ENCODE data around the gene RABGEF1. TPM values are rescaled to one million over a fixed set of nuclear protein-coding genes. Genes with fewer than 3 reads are reported as not detected.
"Not testable (repeated sequence)": the region's sequence is repeated elsewhere in the genome, so short reads cannot be mapped to it uniquely, and the experiment has no call there.

Gene RABGEF1
- total and polyA plus RNA-seq, 2 donors: 22.9 to 30.1 TPM

DNA sequence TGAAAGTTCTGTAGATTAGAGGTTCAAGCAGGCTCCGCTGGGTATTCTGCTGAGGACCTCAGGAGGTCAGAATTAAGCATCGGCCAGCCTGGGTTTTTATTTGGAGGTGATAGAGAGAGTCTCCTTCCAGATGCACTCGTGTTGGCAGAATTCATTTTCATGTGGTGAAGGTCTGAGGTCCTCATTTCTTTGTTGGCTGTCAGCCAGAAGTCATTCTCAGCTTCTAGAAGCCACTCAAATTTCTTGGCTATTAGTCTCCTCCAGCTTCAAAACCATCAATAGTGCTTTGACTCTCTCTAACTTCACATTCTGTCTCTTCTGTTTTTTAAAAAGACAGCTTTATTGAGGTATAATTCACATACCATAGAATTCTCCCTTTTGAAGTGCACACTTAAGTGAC, 22.6 kb downstream of the RABGEF1 start:
- not testable (repeated sequence) for DNase-seq (ENCODE audit: extremely low spot score); H3K4me3 ChIP-seq (ENCODE audit: low read depth, low read length); H3K36me3 ChIP-seq (ENCODE audit: insufficient read depth); H3K27ac ChIP-seq (ENCODE audit: low read depth); H3K4me1 ChIP-seq (ENCODE audit: insufficient read depth)
- 94% methylated on average over 3 of the region's 3 CpGs for WGBS

DNA sequence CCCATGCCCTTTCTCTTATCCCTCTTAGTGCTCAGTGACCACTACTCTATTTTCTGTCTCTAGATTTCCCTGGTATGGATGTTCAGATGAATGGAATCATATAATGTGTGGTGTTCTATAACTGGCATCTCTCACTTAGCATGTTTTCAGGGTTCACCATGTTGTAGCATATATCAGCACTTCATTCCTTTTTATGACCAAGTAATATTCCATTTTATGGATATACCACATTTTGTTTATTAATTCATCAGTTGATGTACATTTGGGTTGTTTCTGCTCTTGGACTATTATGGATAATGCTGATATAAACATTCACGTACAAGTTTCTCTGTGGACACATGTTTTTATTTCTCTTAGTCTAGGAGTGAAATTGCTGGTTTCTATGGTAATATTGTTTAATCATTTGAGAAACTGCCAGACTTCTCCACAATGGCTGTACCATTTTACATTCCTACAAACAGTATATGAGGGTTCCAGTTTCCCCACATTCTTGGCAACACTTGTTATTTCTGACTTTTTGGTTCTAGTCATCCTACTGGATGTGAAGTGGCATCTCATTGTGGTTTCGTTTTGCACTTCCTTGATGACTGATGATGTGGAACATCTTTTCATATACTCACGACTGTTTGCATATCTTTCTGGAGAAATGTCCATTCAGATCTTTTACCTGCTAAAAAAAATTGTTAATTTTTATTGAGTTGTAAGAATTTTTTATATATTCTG, 23.3 kb downstream of the RABGEF1 start:
- not testable (repeated sequence) for H3K36me3 ChIP-seq (ENCODE audit: insufficient read depth); H3K27ac ChIP-seq (ENCODE audit: low read depth); DNase-seq (ENCODE audit: extremely low spot score); H3K4me1 ChIP-seq (ENCODE audit: insufficient read depth); H3K4me3 ChIP-seq (ENCODE audit: low read depth, low read length)
- WGBS: 84% methylated on average over 3 of the region's 3 CpGs

DNA sequence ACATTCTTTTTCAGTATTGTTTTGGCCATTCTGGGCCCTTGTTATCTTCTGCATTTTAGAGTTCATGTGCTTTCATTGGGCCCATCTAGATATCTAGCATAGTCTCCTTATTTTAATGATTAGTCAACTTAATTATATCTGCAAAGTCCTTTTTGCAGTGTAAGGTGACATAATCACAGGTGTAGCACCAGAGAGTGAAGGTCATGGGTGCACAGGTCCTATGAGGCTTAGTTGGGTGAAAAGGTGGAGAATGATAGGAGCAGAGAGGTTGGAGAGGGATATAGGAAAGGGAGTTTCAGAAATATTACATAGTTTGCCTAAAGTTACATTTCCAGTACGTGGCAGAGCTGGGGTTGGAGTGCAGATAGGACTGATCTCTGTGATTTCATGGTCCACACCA, 24.4 kb downstream of the RABGEF1 start:
- not testable (repeated sequence) for H3K27ac ChIP-seq (ENCODE audit: low read depth)

DNA sequence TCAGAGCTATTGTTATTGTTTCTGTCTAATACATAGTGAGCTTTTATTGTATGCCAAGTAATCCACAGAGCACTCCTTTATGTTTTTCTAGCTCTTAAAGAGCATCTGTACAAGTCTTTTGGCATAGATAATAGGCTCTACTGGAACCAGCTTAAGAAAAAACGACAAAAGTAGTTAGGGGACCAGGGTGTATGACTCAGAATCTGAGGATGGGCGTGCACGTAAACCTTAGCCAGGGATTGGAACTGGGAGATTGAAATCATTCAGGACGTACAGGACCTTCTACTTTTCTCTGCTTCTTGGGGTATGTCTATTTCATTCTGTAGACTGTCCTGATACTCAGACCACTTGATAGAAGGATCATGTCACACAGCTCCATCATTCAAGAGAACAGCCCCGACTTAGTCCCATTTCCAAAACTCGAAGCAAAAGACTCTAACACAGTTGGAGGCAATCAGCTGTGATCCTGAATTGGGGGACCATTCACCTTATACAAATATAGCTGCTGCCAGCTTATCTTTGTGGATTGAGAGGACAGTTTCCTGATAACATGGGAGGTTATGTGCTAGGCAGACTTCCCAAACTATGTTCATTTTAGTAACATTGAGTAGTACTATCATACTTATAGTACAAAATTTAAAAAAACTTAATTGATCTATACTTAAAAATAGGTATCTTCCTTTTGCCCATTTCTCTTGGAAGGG, 24.9 kb downstream of the RABGEF1 start:
- 41% methylated on average over 5 of the region's 6 CpGs for WGBS
- H3K27ac ChIP-seq (ENCODE audit: low read depth); DNase-seq (ENCODE audit: extremely low spot score); H3K4me1 ChIP-seq (ENCODE audit: insufficient read depth); H3K4me3 ChIP-seq (ENCODE audit: low read depth, low read length); H3K36me3 ChIP-seq (ENCODE audit: insufficient read depth): not testable (repeated sequence)

More for the DNA sequence above, 24.4 kb downstream of the RABGEF1 start:
- DNase-seq (ENCODE audit: extremely low spot score); H3K4me3 ChIP-seq (ENCODE audit: low read depth, low read length); H3K36me3 ChIP-seq (ENCODE audit: insufficient read depth); H3K4me1 ChIP-seq (ENCODE audit: insufficient read depth): not testable (repeated sequence)
- WGBS: no CpG with 5 or more reads among the region's 1 CpG

DNA sequence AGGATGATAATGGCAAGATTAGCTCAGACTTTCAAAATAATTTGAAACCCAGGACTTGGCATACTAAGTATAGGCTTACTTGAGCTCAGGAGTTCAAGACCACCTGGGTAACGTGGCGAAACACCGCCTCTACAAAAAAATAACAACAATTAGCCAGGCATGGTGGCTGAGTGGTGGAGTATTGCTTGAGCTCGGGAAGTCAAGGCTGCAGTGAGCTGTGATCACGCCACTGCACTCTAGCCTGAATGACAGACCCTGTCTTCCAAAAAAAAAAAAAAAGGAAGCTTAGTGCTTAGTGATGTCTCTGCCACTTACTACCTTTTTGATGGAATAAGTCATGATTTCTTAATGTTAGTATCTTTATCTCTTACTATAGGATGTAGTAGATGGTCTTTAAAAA, 25.5 kb downstream of the RABGEF1 start:
- WGBS: 96% methylated on average over 5 of the region's 5 CpGs
- H3K4me3 ChIP-seq (ENCODE audit: low read depth, low read length): no peak overlapping the region
- no peak overlapping the region for H3K27ac ChIP-seq (ENCODE audit: low read depth)
- DNase-seq (ENCODE audit: extremely low spot score): no peak
- no peaks in the 10 kb centered on the region for H3K4me1 ChIP-seq (ENCODE audit: insufficient read depth)
- no peaks in the 10 kb centered on the region for H3K36me3 ChIP-seq (ENCODE audit: insufficient read depth)

DNA sequence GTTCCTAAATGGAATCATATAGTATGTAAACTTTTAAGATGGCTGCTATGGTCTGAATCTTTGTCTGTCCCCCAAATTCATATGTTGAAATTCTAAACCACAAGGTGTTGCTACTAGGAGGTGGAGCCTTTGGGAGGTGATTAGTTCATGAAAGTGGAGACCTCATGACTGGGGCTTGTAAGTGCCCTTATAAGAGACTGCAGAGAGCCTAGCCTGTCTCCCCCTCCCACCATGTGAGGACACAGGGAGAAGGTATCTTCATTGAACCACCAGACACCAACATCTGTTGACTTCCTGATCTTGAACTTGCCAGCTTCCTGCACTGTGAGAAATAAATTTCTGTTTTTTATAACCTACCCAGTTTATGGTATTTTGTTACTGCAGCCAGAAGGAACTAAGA, 27.0 kb downstream of the RABGEF1 start:
- not testable (repeated sequence) for H3K27ac ChIP-seq (ENCODE audit: low read depth); H3K4me3 ChIP-seq (ENCODE audit: low read depth, low read length); H3K36me3 ChIP-seq (ENCODE audit: insufficient read depth); H3K4me1 ChIP-seq (ENCODE audit: insufficient read depth); DNase-seq (ENCODE audit: extremely low spot score)

DNA sequence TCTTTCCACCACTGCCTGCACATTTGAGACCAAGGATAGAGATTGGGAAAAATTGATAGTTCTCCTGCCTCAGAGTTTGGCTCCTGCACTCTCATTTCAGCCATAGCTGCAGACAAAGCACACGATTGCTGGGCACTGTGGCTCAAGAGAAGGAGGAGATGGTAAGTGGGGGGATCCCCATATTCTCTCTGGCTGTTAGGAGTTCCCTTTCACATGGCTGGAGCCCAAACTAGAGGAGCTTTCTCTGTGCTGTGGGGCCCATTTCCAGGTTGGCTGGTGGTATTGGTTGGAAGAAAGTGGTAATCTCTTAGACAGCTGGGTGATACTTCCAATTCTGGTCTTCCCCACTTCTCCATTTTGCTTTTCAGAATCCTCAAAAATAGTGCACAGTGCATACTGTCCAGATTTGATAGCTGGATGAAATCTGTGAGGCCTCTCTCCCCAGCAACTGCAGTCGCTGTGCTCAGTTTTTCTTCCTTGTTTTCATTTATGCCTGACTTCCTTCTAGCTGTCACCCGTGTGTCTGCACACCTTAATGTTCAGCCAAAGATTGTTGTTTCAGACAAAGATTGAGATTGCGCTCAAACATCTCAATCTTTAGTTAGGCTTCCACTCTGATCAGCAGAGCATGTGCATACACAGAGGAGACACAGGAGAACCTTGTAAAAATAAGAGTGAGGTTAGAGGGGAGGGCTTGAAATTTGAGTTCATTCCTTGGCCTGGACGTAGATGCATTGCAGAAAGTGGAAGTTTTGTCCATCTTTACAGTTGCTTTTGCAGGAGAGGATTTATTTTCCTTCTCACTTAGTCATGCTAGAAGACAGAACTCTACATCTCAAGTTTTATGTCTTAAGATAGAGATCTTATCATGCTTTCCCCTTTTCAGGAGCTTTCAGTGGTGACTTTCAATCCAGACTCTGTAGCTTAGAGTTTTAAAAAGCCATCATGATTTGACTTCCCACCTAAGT, 28.6 kb downstream of the RABGEF1 start:
- 56% methylated on average over 5 of the region's 5 CpGs for WGBS
- no peak overlapping the region for H3K27ac ChIP-seq (ENCODE audit: low read depth)
- H3K4me1 ChIP-seq (ENCODE audit: insufficient read depth): no peaks in the 10 kb centered on the region
- H3K4me3 ChIP-seq (ENCODE audit: low read depth, low read length): no peak overlapping the region
- no peak for DNase-seq (ENCODE audit: extremely low spot score)
- no peaks in the 10 kb centered on the region for H3K36me3 ChIP-seq (ENCODE audit: insufficient read depth)

DNA sequence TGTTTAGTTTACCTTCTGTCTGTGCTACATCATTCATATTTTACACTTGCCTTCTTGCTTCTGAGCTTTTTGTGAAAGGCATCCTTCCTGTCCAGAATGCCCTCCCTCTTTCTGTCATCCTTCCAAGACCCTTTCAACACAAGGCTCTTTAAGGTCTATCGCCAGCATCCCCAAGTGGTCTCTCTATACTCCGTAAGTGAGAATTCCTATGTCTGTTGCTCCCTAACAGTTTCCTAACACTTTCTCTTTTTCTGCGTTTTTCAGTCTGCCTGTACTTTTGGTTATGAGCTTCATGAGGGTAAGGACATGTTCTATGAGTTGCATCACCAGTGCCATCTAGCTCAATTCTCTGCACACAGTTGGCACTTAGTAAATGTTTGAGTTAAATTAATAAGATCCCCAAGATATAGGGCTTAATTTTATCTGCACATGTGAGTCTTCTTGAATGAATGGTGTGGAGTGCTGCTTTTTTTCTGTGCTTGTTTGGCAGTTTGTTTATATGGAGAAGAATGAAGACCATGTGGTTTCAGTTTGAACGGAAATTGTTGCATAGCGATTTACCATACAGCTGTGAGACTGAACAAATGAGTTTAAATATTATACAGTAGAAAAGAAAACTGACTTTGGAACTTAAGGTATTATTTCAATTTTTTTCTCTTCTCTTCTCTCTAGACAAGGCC, 29.4 kb downstream of the RABGEF1 start:
- DNase-seq (ENCODE audit: extremely low spot score): no peak
- H3K4me3 ChIP-seq (ENCODE audit: low read depth, low read length): no peak overlapping the region
- H3K4me1 ChIP-seq (ENCODE audit: insufficient read depth): no peaks in the 10 kb centered on the region
- no peak overlapping the region for H3K27ac ChIP-seq (ENCODE audit: low read depth)
- WGBS: 26% methylated on average over 5 of the region's 5 CpGs
- no peaks in the 10 kb centered on the region for H3K36me3 ChIP-seq (ENCODE audit: insufficient read depth)

DNA sequence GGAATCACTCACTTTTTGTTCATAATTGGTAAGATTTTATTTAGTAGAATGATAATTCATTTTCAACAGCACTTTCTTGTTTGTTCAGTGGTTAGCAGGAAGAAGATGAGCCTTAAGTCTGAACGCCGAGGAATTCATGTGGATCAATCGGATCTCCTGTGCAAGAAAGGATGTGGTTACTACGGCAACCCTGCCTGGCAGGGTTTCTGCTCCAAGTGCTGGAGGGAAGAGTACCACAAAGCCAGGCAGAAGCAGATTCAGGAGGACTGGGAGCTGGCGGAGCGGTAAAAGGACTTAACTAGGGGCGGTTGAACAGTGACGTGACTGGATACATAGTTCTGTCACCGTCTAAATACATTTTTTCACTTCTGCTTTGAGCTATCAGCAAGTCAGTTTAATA, 31.3 kb downstream of the RABGEF1 start:
- WGBS: 93% methylated on average over 9 of the region's 9 CpGs
- peaks cover 2% of the 10 kb centered on the region for H3K36me3 ChIP-seq (ENCODE audit: insufficient read depth)
- no peaks in the 10 kb centered on the region for H3K4me1 ChIP-seq (ENCODE audit: insufficient read depth)
- no peak for DNase-seq (ENCODE audit: extremely low spot score)
- H3K4me3 ChIP-seq (ENCODE audit: low read depth, low read length): no peak overlapping the region
- H3K27ac ChIP-seq (ENCODE audit: low read depth): no peak overlapping the region

DNA sequence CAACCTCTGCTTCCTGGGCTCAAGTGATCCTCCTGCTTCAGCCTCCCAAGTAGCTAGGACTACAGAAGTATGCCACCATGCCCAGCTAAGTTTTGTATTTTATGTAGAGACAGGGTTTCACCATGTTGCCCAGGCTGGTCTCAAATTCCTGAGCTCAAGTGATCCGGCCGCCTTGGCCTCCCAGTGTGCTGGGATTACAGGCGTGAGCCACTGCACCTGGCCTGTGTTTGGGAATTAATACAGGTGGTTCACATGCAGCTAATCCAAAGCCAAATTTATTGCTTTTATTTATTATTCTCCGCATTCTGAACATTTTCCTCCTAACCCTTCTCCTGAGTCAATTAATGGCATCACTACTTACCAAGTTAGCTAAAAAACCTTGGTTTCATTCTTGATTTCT, 33.2 kb downstream of the RABGEF1 start:
- 92% methylated on average over 4 of the region's 4 CpGs for WGBS
- H3K4me1 ChIP-seq (ENCODE audit: insufficient read depth); H3K36me3 ChIP-seq (ENCODE audit: insufficient read depth); H3K4me3 ChIP-seq (ENCODE audit: low read depth, low read length); DNase-seq (ENCODE audit: extremely low spot score); H3K27ac ChIP-seq (ENCODE audit: low read depth): not testable (repeated sequence)

DNA sequence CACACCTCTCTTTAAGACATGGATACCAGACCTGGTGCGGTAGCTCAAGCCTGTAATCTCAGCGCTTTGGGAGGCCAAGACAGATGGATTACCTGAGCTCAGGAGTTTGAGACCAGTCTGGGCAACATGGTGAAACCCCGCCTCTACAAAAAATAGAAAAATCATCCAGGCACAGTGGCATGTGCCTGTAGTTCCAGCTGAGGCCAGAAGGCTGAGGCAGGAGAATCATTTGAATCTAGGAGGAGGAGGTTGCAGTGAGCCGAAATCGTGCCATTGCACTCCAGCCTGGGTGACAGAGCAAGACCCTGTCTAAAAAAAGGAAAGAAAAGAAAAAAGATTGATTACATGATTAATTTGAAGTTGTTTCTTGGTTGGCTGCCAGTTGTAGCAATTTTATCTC, 35.9 kb downstream of the RABGEF1 start:
- not testable (repeated sequence) for H3K4me3 ChIP-seq (ENCODE audit: low read depth, low read length); H3K4me1 ChIP-seq (ENCODE audit: insufficient read depth); DNase-seq (ENCODE audit: extremely low spot score); H3K27ac ChIP-seq (ENCODE audit: low read depth); H3K36me3 ChIP-seq (ENCODE audit: insufficient read depth)
- 97% methylated on average over 5 of the region's 5 CpGs for WGBS

DNA sequence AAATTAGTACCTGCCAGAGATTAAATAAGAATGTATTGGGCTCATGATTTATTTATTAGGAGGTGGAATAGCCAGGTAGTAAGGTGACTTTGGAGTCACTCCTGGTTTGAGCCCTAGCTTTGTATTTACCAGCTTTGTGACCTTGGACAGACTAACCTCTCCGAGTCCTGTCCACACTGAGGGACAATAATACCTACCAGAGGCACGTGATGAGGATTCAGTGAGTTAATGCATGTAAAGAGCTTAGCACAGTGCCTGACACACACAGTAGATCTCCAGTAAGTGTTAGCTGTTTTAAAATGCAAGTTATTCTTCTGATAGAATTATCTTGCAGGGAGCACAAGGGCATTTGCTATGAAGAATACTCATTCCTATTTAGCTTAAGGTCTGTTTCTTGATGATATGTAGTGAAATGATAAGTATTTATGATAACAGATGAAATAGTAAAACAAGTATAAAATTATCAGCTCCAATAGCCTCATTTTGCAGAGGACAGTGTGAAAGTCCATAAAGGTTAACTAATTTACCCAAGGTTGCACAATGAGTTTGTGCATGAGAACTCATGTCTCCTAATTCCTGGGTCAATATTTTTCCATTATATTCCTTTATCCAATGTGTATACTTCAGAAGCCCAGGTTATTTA, 36.4 kb downstream of the RABGEF1 start:
- no peaks in the 10 kb centered on the region for H3K4me1 ChIP-seq (ENCODE audit: insufficient read depth)
- H3K27ac ChIP-seq (ENCODE audit: low read depth): no peak overlapping the region
- H3K36me3 ChIP-seq (ENCODE audit: insufficient read depth): peaks cover 5% of the 10 kb centered on the region
- H3K4me3 ChIP-seq (ENCODE audit: low read depth, low read length): no peak overlapping the region
- WGBS: 93% methylated on average over 2 of the region's 2 CpGs
- DNase-seq (ENCODE audit: extremely low spot score): no peak

DNA sequence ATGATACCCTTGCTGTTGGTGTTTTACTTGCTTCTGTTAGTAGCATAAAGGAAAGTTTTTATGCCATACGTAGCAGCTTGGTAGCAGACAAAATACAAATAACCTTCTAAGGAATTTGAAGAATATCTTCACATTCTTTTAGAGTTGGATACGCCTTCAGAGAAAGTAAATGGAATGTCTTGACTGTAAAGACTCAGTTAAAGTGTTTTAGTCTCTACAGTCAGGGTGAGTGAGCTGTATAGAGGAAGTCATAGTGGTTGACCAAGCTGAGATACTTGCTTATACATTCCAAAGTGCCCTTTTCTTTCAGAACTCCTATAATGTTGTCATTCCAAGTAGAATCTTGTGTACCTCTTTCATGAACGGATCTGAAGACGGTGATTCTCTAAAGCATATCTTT, 37.7 kb downstream of the RABGEF1 start:
- Histone ChIP-seq H3K36me3 (ENCODE audit: insufficient read depth) (peaks cover 5% of the 10 kb centered on the region), H3K4me1 (ENCODE audit: insufficient read depth) (no peaks in the 10 kb centered on the region)
- 87% methylated on average over 4 of the region's 4 CpGs for WGBS

More for the DNA sequence above, 37.7 kb downstream of the RABGEF1 start:
- Histone ChIP-seq H3K27ac (ENCODE audit: low read depth) (no peak overlapping the region), H3K4me3 (ENCODE audit: low read depth, low read length) (no peak overlapping the region)
- no peak for DNase-seq (ENCODE audit: extremely low spot score)
